ENCODE results near the gene MBNL1.

Gene MBNL1

GRCh38 chr3:152317184-152317583 is 48.5 kb downstream of the MBNL1 start:
- no peak for TF ChIP-seq GATA1 (IDR thresholded peaks at IDR 0.05; ENCODE audit: low read depth, low read length)
- no peak for TF ChIP-seq POLR2A (IDR thresholded peaks at IDR 0.05; ENCODE audit: low read length)
- DNase-seq = no peak

- TF ChIP-seq POLR2A (IDR thresholded peaks at IDR 0.05; ENCODE audit: low read length) (no peak), GATA1 (IDR thresholded peaks at IDR 0.05; ENCODE audit: low read depth, low read length) (no peak)
- no peak for DNase-seq
These were observed 49.2 kb downstream of the MBNL1 start for GRCh38 chr3:152317956-152318355.

GRCh38 chr3:152318512-152318911 is 49.8 kb downstream of the MBNL1 start:
- no peak for DNase-seq
- no peak for TF ChIP-seq GATA1 (IDR thresholded peaks at IDR 0.05; ENCODE audit: low read depth, low read length)

- DNase-seq = peak; percentile 56 to 69
- TF ChIP-seq POLR2A (IDR thresholded peaks at IDR 0.05; ENCODE audit: low read length) (no peak), GATA1 (IDR thresholded peaks at IDR 0.05; ENCODE audit: low read depth, low read length) (no peak)
These were observed 50.5 kb downstream of the MBNL1 start for GRCh38 chr3:152319256-152319655.

GRCh38 chr3:152319831-152320617 is 51.3 kb downstream of the MBNL1 start:
- TF ChIP-seq POLR2A (IDR thresholded peaks at IDR 0.05; ENCODE audit: low read length) (peak; percentile 50), GATA1 (IDR thresholded peaks at IDR 0.05; ENCODE audit: low read depth, low read length) (peak; percentile 82)

GRCh38 chr3:152321200-152321954 is 52.6 kb downstream of the MBNL1 start:
- peak in 1 of 2 experiments; percentile 56 for DNase-seq
- TF ChIP-seq GATA1 (IDR thresholded peaks at IDR 0.05; ENCODE audit: low read depth, low read length) = no peak
- no peak for TF ChIP-seq POLR2A (IDR thresholded peaks at IDR 0.05; ENCODE audit: low read length)

More at GRCh38 chr3:152319831-152320617, 51.3 kb downstream of the MBNL1 start:
- peak; percentile 97 to 98 for DNase-seq

GRCh38 chr3:152321955-152322377 is 53.2 kb downstream of the MBNL1 start:
- no peak for DNase-seq
- no peak for TF ChIP-seq POLR2A (IDR thresholded peaks at IDR 0.05; ENCODE audit: low read length)
- TF ChIP-seq GATA1 (IDR thresholded peaks at IDR 0.05; ENCODE audit: low read depth, low read length) = no peak

GRCh38 chr3:152322756-152323155 is 54.0 kb downstream of the MBNL1 start:
- TF ChIP-seq POLR2A (IDR thresholded peaks at IDR 0.05; ENCODE audit: low read length) (no peak), GATA1 (IDR thresholded peaks at IDR 0.05; ENCODE audit: low read depth, low read length) (no peak)

GRCh38 chr3:152323834-152324233 is 55.1 kb downstream of the MBNL1 start:
- DNase-seq = peak; percentile 13 to 50
- TF ChIP-seq POLR2A (IDR thresholded peaks at IDR 0.05; ENCODE audit: low read length) (no peak), GATA1 (IDR thresholded peaks at IDR 0.05; ENCODE audit: low read depth, low read length) (no peak)

More at GRCh38 chr3:152322756-152323155, 54.0 kb downstream of the MBNL1 start:
- peak; percentile 17 to 50 for DNase-seq

- TF ChIP-seq GATA1 (IDR thresholded peaks at IDR 0.05; ENCODE audit: low read depth, low read length) (no peak), POLR2A (IDR thresholded peaks at IDR 0.05; ENCODE audit: low read length) (no peak)
- no peak for DNase-seq
These were observed 56.4 kb downstream of the MBNL1 start for GRCh38 chr3:152325136-152325535.

- peak; percentile 48 to 53 for DNase-seq
- no peak for TF ChIP-seq POLR2A (IDR thresholded peaks at IDR 0.05; ENCODE audit: low read length)
- TF ChIP-seq GATA1 (IDR thresholded peaks at IDR 0.05; ENCODE audit: low read depth, low read length) = no peak
These were observed 58.5 kb downstream of the MBNL1 start for GRCh38 chr3:152327203-152327602.

- no peak for DNase-seq
- TF ChIP-seq POLR2A (IDR thresholded peaks at IDR 0.05; ENCODE audit: low read length) = no peak
- no peak for TF ChIP-seq GATA1 (IDR thresholded peaks at IDR 0.05; ENCODE audit: low read depth, low read length)
These were observed 60.1 kb downstream of the MBNL1 start for GRCh38 chr3:152328841-152329240.

- DNase-seq = peak; percentile 79 to 80
- TF ChIP-seq POLR2A (IDR thresholded peaks at IDR 0.05; ENCODE audit: low read length) (peak; percentile 24), GATA1 (IDR thresholded peaks at IDR 0.05; ENCODE audit: low read depth, low read length) (no peak)
These were observed 61.8 kb downstream of the MBNL1 start for GRCh38 chr3:152330559-152330958.

GRCh38 chr3:152331018-152331541 is 62.4 kb downstream of the MBNL1 start:
- peak; percentile 54 to 78 for DNase-seq

More at GRCh38 chr3:152331018-152331541, 62.4 kb downstream of the MBNL1 start:
- no peak for TF ChIP-seq GATA1 (IDR thresholded peaks at IDR 0.05; ENCODE audit: low read depth, low read length)
- TF ChIP-seq POLR2A (IDR thresholded peaks at IDR 0.05; ENCODE audit: low read length) = no peak

Measured in erythroblast (primary cell).